ENCODE data around the gene TCHP. TPM values are rescaled to one million over a fixed set of nuclear protein-coding genes. Genes with fewer than 3 reads are reported as not detected.
A peak's percentile ranks its signal among the peaks of the same experiment; 100 is the strongest.
"Not testable (repeated sequence)": the region's sequence is repeated elsewhere in the genome, so short reads cannot be mapped to it uniquely, and the experiment has no call there.

The TCHP gene
- total RNA-seq, 2 experiments from 2014 or later: 13.3 to 29.8 TPM

- CTCF ChIA-PET (ENCODE audit: unreplicated experiment): interaction anchor here (0.6 to 1.4 kb wide), 2 partner anchors 12 to 691 kb away, joined by 3 to 5 read pairs; partner anchors contain the start of gene TCHP
- Histone ChIP-seq H3K4me1 (ENCODE audit: insufficient read depth, low read length, poor library complexity, severe bottlenecking) (peaks cover 37% of the 10 kb centered on the region), H3K79me2 (ENCODE audit: insufficient read depth, low read depth, low read length) (no peaks in the 10 kb centered on the region), H3K9me3 (ENCODE audit: low read length) (no peaks in the 10 kb centered on the region), H4K20me1 (ENCODE audit: insufficient read depth, low read length) (no peaks in the 10 kb centered on the region), H3K36me3 (ENCODE audit: insufficient read depth, low read length) (no peaks in the 10 kb centered on the region), H3K27ac (ENCODE audit: low read depth, low read length, poor library complexity, severe bottlenecking) (peak overlapping the region; percentile 68), H3K4me2 (ENCODE audit: low read length) (peak overlapping the region; percentile 51), H3K9me2 (ENCODE audit: insufficient read depth, low read length) (no peaks in the 10 kb centered on the region), H3K4me3 (ENCODE audit: low read depth, low read length, poor library complexity, severe bottlenecking) (peak overlapping the region; percentile 6), H2AFZ (ENCODE audit: low read length) (peak overlapping the region; percentile 81)
- intact Hi-C loops (cut with micrococcal nuclease; ENCODE audit: unreplicated experiment): no loop called here
- TF ChIP-seq, protein P1, sequence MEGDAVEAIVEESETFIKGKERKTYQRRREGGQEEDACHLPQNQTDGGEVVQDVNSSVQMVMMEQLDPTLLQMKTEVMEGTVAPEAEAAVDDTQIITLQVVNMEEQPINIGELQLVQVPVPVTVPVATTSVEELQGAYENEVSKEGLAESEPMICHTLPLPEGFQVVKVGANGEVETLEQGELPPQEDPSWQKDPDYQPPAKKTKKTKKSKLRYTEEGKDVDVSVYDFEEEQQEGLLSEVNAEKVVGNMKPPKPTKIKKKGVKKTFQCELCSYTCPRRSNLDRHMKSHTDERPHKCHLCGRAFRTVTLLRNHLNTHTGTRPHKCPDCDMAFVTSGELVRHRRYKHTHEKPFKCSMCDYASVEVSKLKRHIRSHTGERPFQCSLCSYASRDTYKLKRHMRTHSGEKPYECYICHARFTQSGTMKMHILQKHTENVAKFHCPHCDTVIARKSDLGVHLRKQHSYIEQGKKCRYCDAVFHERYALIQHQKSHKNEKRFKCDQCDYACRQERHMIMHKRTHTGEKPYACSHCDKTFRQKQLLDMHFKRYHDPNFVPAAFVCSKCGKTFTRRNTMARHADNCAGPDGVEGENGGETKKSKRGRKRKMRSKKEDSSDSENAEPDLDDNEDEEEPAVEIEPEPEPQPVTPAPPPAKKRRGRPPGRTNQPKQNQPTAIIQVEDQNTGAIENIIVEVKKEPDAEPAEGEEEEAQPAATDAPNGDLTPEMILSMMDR (conservative IDR thresholded peaks at IDR 0.05; ENCODE audit: low read length): no peak
- peak; percentile 69 for DNase-seq (ENCODE audit: low spot score)
- POLR2A ChIA-PET: interaction anchor here (0.6 to 1.5 kb wide), 11 partner anchors 10 to 1542 kb away, joined by 3 to 10 read pairs (median 4); partner anchors contain the start of gene TCHP
- no TSS peak for BruUV-seq (replicated peaks)
These were observed 11.7 kb upstream of the TCHP start for GRCh38 chr12:109888179-109889020.

DNA sequence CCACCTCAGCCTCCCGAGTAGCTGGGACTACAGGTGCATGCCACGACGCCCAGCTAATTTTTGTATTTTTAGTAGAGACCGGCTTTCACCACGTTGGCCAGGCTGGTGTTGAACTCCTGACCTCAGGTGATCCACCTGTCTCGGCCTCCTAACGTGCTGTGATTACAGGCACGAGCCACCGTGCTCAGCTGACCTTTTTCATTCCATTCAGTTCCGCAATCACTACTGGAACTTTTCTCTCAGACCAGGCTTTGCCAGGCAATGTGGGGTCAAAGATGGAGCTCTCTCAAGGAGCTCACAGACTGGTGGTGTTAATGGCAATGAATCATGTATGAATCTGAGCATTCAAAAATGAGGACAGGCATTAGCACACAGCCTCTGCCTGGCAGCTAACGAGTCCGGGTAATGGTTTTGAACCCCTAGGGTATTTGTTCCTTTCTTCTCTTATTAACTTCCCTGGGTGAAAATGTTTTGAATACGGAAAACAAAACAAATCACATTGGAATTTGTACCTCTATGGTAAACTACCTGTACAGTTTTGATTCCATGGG, 9.4 kb upstream of the TCHP start:
- H4K20me1 ChIP-seq (ENCODE audit: insufficient read depth, low read length): no peaks in the 10 kb centered on the region
- TF ChIP-seq, protein P1 (conservative IDR thresholded peaks at IDR 0.05; ENCODE audit: low read length): no peak
- intact Hi-C loops (cut with micrococcal nuclease; ENCODE audit: unreplicated experiment): no loop called here
- H3K36me3 ChIP-seq (ENCODE audit: insufficient read depth, low read length): no peaks in the 10 kb centered on the region
- ChIA-PET CTCF (ENCODE audit: unreplicated experiment) (no interaction called here), POLR2A (interaction anchor here (0.6 to 1.2 kb wide), 4 partner anchors 10 to 109 kb away, joined by 3 to 4 read pairs (median 4); no protein-coding TSS in a partner anchor)
- no peak overlapping the region for H3K27ac ChIP-seq (ENCODE audit: low read depth, low read length, poor library complexity, severe bottlenecking)
- DNase-seq (ENCODE audit: low spot score): no peak
- H3K4me2 ChIP-seq (ENCODE audit: low read length): no peak overlapping the region
- no peaks in the 10 kb centered on the region for H3K9me3 ChIP-seq (ENCODE audit: low read length)
- H2AFZ ChIP-seq (ENCODE audit: low read length): no peak overlapping the region
- no peaks in the 10 kb centered on the region for H3K79me2 ChIP-seq (ENCODE audit: insufficient read depth, low read depth, low read length)
- no peaks in the 10 kb centered on the region for H3K9me2 ChIP-seq (ENCODE audit: insufficient read depth, low read length)
- peaks cover 42% of the 10 kb centered on the region for H3K4me1 ChIP-seq (ENCODE audit: insufficient read depth, low read length, poor library complexity, severe bottlenecking)
- no peak overlapping the region for H3K4me3 ChIP-seq (ENCODE audit: low read depth, low read length, poor library complexity, severe bottlenecking)
- BruUV-seq (replicated peaks): no TSS peak

DNA sequence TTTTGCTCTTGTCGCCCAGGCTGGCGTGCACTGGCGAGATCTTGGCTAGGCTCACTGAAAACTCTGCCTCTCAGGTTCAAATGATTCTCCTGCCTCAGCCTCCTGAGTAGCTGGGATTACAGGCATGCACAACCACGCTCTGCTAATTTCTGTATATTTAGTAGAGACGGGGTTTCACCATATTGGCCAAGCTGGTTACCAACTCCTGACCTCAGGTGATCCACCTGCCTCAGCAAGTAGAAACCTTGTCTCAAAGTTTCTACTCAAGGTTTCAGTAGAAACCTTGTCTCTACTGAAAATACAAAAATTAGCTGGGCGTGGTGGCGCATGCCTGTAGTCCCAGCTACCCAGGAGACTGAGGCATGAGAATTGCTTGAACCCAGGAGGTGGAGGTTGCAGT, 8.3 kb upstream of the TCHP start:
- H3K36me3 ChIP-seq (ENCODE audit: insufficient read depth, low read length); DNase-seq (ENCODE audit: low spot score); intact Hi-C loops (cut with micrococcal nuclease; ENCODE audit: unreplicated experiment); H3K4me3 ChIP-seq (ENCODE audit: low read depth, low read length, poor library complexity, severe bottlenecking); H3K79me2 ChIP-seq (ENCODE audit: insufficient read depth, low read depth, low read length); CTCF ChIA-PET (ENCODE audit: unreplicated experiment); H3K4me2 ChIP-seq (ENCODE audit: low read length); H3K9me3 ChIP-seq (ENCODE audit: low read length); H2AFZ ChIP-seq (ENCODE audit: low read length); H3K27ac ChIP-seq (ENCODE audit: low read depth, low read length, poor library complexity, severe bottlenecking); H3K9me2 ChIP-seq (ENCODE audit: insufficient read depth, low read length); H4K20me1 ChIP-seq (ENCODE audit: insufficient read depth, low read length); BruUV-seq (replicated peaks): not testable (repeated sequence)
- POLR2A ChIA-PET: interaction anchor here (0.6 kb wide), 1 partner anchor 252 kb away, joined by 5 read pairs; no protein-coding TSS in a partner anchor
- H3K4me1 ChIP-seq (ENCODE audit: insufficient read depth, low read length, poor library complexity, severe bottlenecking): peaks cover 42% of the 10 kb centered on the region
